GM21423 (cell line): ENCODE results near the gene AASDHPPT.

ENCODE experiments used
- ATAC-seq: cut with Tn5 transposase; IDR thresholded peaks from one replicate; pipeline ENCODE4 v1.9.1; 2021; ENCODE audit warnings: mild to moderate bottlenecking, moderate library complexity; ENCODE audit not compliant: unreplicated experiment

The AASDHPPT gene

DNA sequence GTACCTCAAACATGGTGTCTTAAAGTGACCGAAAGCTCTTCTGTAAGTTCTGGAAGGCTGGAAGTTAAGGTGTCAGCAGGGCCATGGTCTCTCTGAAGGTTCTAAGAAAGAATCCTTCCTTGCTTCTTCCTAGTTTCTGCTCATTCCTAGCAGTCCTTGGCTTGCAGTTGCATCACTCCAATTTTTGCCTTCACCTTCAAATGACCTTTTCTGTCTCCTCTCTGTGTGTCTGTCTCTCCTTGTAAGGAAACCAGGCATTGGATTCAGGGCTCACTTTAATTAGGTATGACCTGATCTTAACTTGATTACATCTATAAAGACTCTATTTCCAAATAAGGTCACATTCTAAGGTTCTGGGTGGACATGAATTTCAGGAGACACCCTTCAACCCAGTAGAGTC, 8.7 kb downstream of the AASDHPPT start:
- no peak for ATAC-seq

DNA sequence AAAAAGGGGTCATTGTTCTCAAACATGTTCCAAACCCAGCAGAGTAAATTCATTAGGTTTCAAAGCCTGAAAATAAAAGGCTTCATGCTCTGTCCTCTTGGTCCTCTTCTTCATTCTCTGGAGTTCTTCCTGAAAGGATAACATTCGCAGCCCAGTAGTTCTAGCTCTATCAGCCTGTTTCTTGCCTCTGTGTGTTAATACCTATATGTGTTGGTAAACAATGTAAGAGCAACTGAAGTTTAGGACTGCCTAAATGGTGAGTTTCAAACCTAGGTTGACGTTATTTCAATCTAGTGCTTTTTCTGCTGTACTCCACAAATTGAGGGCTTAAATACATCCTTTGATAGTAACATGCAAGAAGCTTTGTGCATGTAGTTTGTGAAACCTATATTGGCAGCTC, 9.4 kb downstream of the AASDHPPT start:
- ATAC-seq, result no peak

- ATAC-seq, result no peak
These were observed 10.5 kb downstream of the AASDHPPT start for GRCh38 chr11:106087815-106088435.

- no peak for ATAC-seq
These were observed 11.4 kb downstream of the AASDHPPT start for GRCh38 chr11:106088896-106089295.

GRCh38 chr11:106091480-106092123, 14.1 kb downstream of the AASDHPPT start:
- peak; percentile 96 for ATAC-seq

- ATAC-seq, result no peak
These were observed 15.0 kb downstream of the AASDHPPT start for GRCh38 chr11:106092446-106092845.

DNA sequence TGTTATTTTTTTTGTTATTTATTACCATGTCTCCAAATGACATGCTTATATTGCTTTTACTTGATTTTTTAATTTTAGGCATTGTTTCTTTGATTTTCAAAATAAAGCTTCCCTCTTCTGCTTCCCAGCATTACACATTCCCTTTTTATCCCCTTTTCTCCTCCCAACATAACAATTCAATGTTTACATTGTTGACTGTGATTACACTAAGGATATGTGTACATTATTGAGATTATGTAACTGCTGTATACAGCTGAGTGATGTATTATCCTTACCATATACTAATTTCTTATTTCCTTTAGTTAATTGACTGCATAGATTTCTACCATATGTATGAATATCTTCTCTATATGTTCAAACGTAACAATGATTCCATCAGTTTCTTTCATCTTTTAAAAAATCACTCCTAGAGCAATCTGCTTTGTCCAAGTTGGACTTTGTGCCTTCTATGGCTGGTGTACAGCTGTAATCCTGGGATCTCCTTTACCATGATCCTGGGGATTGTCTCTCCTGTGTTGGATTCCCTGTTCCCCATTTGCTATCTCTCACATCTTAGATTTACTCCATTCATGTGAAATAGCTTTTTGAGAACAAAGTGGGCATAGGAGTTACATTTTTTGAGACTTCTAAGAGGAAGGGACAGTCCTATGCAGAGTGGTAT, 21.6 kb downstream of the AASDHPPT start:
- ATAC-seq, result no peak

- ATAC-seq, result no peak
These were observed 23.9 kb downstream of the AASDHPPT start for GRCh38 chr11:106101370-106101769.

DNA sequence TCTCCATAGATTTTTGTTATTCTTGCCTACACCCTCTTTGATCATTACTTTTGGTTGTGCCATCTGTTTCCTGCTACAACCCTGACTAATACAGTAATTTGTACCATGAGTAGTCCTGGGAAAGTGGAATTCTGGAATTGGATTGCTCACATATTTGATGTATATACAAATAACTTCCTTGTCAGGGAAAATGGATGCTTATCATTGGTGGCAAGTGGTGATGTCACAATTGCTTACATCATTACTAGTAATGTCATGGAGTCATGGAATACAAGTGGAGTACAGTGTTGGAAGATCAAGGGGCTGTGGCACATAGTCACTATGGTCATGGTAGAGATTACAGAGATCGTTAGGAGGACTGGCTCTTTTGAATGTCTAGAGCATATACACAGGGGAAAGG, 24.4 kb downstream of the AASDHPPT start:
- ATAC-seq, result no peak

- ATAC-seq, result no peak
These were observed 28.5 kb downstream of the AASDHPPT start for GRCh38 chr11:106105986-106106385.

- ATAC-seq, result no peak
These were observed 44.3 kb downstream of the AASDHPPT start for GRCh38 chr11:106121570-106122320.

DNA sequence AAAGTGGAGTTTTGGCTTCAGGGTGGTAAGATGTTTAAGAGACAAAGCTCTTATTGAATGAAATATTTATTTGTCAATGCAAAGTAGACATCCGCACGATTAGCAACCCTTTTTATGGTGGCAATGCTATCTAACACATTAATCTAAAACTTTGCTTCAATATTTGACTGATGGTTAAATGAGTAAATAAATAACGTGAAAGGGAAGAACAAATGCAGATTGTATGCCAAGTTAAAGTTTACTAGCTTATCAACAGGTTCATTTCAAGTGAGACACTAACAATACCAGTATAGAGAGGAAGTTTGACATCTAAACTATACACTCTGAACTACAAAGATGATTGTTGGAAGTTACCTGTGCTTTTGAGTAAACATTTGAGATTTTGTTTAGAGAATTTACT, 50.1 kb downstream of the AASDHPPT start:
- ATAC-seq, result no peak

- ATAC-seq, result no peak
These were observed 51.3 kb downstream of the AASDHPPT start for GRCh38 chr11:106128740-106129139.

DNA sequence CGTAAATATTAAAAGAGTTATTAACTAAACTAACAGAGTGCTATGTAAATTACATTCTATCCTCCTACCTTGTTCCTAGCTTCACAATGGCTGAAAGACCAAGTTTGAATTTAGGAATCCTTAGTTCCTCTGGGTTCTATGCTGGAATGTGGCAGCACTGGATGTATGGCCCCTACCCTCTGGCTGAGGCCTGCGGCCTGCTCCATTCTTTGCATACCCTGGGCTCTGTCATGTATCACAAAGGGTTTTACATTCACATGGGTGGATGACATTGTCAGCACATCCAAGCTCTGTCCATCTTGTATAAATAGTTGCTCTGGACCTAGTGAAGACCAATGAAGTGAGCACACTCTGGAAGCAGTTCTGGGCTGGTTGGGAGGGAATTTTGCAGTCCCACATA, 54.5 kb downstream of the AASDHPPT start:
- no peak for ATAC-seq

GRCh38 chr11:106132582-106133354, 55.3 kb downstream of the AASDHPPT start:
- no peak for ATAC-seq

GRCh38 chr11:106133529-106133928, 56.1 kb downstream of the AASDHPPT start:
- peak; percentile 55 for ATAC-seq

DNA sequence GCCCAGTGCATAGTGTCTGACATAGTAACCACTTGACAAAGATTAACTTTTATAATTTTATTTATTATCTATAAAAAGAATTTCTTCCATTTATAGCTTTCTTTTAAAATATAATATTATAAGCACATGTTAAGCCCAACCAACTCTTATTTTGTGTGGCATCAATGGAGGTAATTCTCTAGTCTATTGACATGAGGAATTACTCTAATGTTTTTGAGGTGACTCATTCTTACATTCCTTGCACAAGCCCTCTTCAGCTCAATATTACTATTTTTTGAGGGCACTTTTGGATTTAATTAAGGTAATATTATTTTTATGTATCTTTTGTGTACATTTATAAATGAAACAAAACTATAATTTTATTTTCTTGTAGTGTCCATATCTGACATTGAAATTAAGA, 59.6 kb downstream of the AASDHPPT start:
- ATAC-seq, result no peak

DNA sequence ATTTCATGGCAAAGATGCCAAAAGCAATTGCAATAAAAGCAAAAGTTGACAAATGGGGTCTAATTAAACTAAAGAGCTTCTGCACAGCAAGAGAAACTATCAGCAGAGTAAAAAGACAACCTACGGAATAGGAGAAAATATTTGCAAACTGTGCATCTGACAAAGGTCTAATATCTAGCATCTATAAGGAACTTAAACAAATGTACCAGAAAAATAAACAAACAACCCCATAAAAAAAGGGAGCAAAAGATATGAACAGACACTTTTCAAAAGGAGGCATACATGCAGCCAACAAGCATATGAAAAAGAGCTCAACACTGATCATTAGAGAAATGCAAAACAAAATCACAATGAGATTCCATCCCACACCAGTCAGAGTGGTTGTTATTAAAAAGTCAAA, 60.3 kb downstream of the AASDHPPT start:
- no peak for ATAC-seq
